Effector memory CD4-positive, alpha-beta T cell (primary cell): ENCODE measurements around the gene PCK2.
"Not testable (repeated sequence)": the region's sequence is repeated elsewhere in the genome, so short reads cannot be mapped to it uniquely, and the experiment has no call there.

Experiments
- DNase-seq, 3 donors: peaks; one replicate each; pipeline ENCODE4 v3.0.0-alpha.2; 2020
- H3K27ac ChIP-seq: 2 replicates; pipeline ENCODE4 v1.7.0; 2013; ENCODE audit warnings: mild to moderate bottlenecking, low read length, moderate library complexity; ENCODE audit not compliant: insufficient read depth, poor library complexity, severe bottlenecking
- H3K27me3 ChIP-seq: replicated peaks from 2 replicates; pipeline ENCODE4 v1.7.0; 2013; ENCODE audit warnings: mild to moderate bottlenecking, low read length; ENCODE audit not compliant: insufficient read depth, control insufficient read depth, poor library complexity, severe bottlenecking
- H3K36me3 ChIP-seq: 2 replicates; pipeline ENCODE4 v1.7.0; 2013; ENCODE audit warnings: mild to moderate bottlenecking, low read length, moderate library complexity; ENCODE audit not compliant: control insufficient read depth, insufficient read depth
- H3K4me1 ChIP-seq: 2 replicates; pipeline ENCODE4 v1.7.0; 2013; ENCODE audit warnings: low read length, mild to moderate bottlenecking; ENCODE audit not compliant: control insufficient read depth, insufficient read depth, poor library complexity, severe bottlenecking
- H3K4me3 ChIP-seq: 2 replicates; pipeline ENCODE4 v1.7.0; 2013; ENCODE audit warnings: low read length, low read depth, mild to moderate bottlenecking; ENCODE audit not compliant: insufficient read depth, poor library complexity, severe bottlenecking
- H3K9me3 ChIP-seq: 2 replicates; pipeline ENCODE4 v1.7.0; 2013; ENCODE audit warnings: mild to moderate bottlenecking, low read length, moderate library complexity; ENCODE audit not compliant: control insufficient read depth
- total RNA-seq, 3 donors: gene quantifications; one replicate each; lab custom pipeline; 2026; lab: John Stamatoyannopoulos, UW

The PCK2 gene
- 9.5 to 11.4 (median 10.5) reads per million in 3 donors for total RNA-seq

DNA sequence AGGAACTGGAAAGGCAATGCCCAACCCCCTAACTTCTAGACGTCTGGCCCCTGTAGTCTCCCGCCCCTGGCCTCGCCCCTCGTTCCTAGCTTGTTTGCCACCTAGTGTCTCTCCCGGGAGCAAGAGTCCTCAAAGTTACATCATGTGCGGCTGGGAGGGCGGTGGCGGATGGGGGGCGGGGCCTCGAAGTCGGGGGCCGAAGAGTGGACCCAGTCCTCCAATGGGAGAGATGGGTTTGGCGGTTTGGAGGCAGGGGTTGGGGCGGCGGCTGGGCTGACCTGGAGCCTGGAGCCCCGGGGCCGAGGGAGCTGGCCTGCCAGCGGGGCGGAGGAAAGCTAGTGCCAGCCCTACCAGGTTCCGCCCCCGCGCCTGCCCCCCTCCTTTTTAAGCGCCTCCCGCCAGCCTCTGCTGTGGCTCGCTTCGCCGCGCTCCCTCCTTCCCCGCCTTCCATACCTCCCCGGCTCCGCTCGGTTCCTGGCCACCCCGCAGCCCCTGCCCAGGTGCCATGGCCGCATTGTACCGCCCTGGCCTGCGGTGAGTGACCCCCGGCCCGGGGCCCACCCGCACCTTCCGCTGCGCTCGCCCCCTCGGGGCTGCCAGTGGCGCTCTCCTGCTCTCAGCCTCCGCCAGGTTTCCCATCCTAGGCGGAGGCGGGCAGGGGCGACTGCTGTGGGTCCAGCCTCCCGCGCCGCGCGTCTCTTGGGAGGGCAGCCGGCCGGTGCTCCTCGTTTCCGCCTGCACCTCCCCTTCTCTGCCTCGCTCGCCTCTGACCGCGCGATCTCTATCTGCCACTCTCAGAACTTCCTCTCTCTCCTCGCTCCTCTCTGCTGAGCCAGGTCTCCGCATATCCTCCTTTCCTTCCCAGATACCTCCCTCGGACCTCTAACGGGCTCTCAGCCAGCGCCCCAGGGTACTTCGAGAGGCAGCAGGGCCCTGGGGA, at the start of gene PCK2:
Gene PCK2, plus strand, starts transcription at position 411 of the 940 bp plus-strand sequence. Its CDS starts 95 bp downstream, at position 506.
- Histone ChIP-seq H3K36me3 (peaks cover 7% of the 10 kb centered on the region), H3K27ac (peak within 1 kb of the TSS; percentile 84), H3K27me3 (no peaks in the 10 kb centered on the region), H3K4me1 (no peaks in the 10 kb centered on the region), H3K4me3 (peak within 1 kb of the TSS; percentile 90), H3K9me3 (no peaks in the 10 kb centered on the region)
- DNase-seq: peak; percentile 61 to 70 (median 62)

GRCh38 chr14:24049002-24049401, 45.1 kb upstream of the PCK2 start:
- not testable (repeated sequence) for DNase-seq, H3K27me3 ChIP-seq, H3K27ac ChIP-seq, H3K36me3 ChIP-seq, H3K9me3 ChIP-seq, H3K4me3 ChIP-seq
- peaks cover 10% of the 10 kb centered on the region for H3K4me1 ChIP-seq

DNA sequence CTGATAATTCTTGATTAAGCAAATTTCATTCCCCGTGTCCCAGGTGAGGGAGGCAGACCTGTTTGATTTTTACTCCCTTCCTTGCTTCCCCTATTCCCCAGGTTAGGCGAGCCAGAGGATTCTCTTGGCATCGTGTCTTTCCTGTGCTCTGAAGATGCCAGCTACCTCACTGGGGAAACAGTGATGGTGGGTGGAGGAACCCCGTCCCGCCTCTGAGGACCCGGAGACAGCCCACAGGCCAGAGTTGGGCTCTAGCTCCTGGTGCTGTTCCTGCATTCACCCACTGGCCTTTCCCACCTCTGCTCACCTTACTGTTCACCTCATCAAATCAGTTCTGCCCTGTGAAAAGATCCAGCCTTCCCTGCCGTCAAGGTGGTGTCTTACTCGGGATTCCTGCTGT, 43.4 kb upstream of the PCK2 start:
- H3K4me3 ChIP-seq, H3K36me3 ChIP-seq, H3K27me3 ChIP-seq, H3K9me3 ChIP-seq, H3K27ac ChIP-seq, DNase-seq: not testable (repeated sequence)
- H3K4me1 ChIP-seq: peaks cover 10% of the 10 kb centered on the region

GRCh38 chr14:24051176-24051788, 42.8 kb upstream of the PCK2 start:
- DNase-seq: no peak
- H3K4me3 ChIP-seq: peak overlapping the region; percentile 70
- peaks cover 10% of the 10 kb centered on the region for H3K4me1 ChIP-seq
- no peaks in the 10 kb centered on the region for H3K36me3 ChIP-seq
- no peak overlapping the region for H3K27ac ChIP-seq
- no peaks in the 10 kb centered on the region for H3K27me3 ChIP-seq
- no peaks in the 10 kb centered on the region for H3K9me3 ChIP-seq

DNA sequence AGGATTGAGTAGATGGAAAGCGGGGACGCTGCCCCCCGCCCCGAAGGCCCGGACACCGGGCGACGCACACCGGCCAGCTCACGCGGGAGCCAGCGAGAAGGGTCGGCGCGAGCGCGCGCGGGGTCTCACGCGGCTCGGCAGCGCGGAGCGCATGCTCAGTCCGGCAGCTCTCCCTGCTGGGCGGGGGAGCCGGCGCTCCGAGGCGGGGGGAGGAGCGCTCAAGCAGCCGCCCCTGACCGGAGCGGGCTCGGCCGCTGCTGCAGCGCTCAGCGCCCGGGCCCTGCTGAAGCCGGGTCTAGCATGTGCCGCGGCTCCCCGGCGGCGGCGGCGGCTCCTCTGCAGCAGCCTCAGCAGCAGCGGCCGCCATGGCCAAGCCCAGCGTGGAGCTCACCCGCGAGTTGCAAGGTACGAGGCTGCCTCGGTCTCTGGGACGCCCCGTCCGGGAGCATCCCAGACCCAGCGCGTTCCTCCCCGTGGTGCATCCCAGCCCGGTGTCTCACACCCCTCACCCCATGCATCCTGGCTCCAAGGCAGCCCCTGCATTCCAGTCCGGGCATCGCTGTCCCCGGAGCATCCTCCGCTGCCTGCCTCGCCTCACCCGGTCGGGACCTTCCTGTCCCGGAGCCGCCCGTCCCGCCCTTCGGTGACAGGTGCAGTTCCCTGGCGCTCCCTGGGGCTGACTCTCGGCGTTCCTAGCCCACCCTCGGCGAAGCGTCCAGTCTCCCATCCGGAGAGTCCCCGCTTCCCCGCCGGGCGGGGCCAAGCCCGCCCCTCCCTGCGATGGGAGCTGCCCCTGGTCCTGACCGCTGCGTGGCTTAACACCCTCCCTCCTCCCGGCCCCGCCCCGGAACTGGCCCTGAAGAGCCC, 42.1 kb upstream of the PCK2 start, which contains the start of gene CARMIL3:
Gene CARMIL3, plus strand, starts transcription at position 221 of the 867 bp plus-strand sequence. Its CDS starts 145 bp downstream, at position 366.
- Histone ChIP-seq H3K4me1 (peaks cover 10% of the 10 kb centered on the region), H3K4me3 (peak within 1 kb of the TSS; percentile 70), H3K27ac (no peak within 1 kb of the TSS), H3K9me3 (no peaks in the 10 kb centered on the region), H3K36me3 (no peaks in the 10 kb centered on the region), H3K27me3 (no peaks in the 10 kb centered on the region)
- peak; percentile 18 to 51 (median 30) for DNase-seq

- no peaks in the 10 kb centered on the region for H3K27me3 ChIP-seq
- H3K36me3 ChIP-seq: no peaks in the 10 kb centered on the region
- H3K4me1 ChIP-seq: peaks cover 10% of the 10 kb centered on the region
- peak overlapping the region; percentile 70 for H3K4me3 ChIP-seq
- DNase-seq: peak in 1 of 3 donors; percentile 18
- no peak overlapping the region for H3K27ac ChIP-seq
- H3K9me3 ChIP-seq: no peaks in the 10 kb centered on the region
Measured at GRCh38 chr14:24052656-24053547, 41.2 kb upstream of the PCK2 start.

- H3K36me3 ChIP-seq: no peaks in the 10 kb centered on the region
- no peak overlapping the region for H3K4me3 ChIP-seq
- no peak overlapping the region for H3K27ac ChIP-seq
- DNase-seq: no peak
- no peaks in the 10 kb centered on the region for H3K9me3 ChIP-seq
- peaks cover 10% of the 10 kb centered on the region for H3K4me1 ChIP-seq
- no peaks in the 10 kb centered on the region for H3K27me3 ChIP-seq
Measured at GRCh38 chr14:24053548-24054323, 40.4 kb upstream of the PCK2 start.

GRCh38 chr14:24054324-24054641, 39.8 kb upstream of the PCK2 start:
- DNase-seq: no peak
- Histone ChIP-seq H3K27ac (no peak overlapping the region), H3K27me3 (no peaks in the 10 kb centered on the region), H3K36me3 (no peaks in the 10 kb centered on the region), H3K9me3 (no peaks in the 10 kb centered on the region), H3K4me3 (no peak overlapping the region), H3K4me1 (peaks cover 10% of the 10 kb centered on the region)
